ENCODE measurements around the gene CACNA1S. TPM values are rescaled to one million over a fixed set of nuclear protein-coding genes. Genes with fewer than 3 reads are reported as not detected.

CACNA1S gene
- total RNA-seq, 1 experiment from 2014 or later, result 0.24 TPM

DNA sequence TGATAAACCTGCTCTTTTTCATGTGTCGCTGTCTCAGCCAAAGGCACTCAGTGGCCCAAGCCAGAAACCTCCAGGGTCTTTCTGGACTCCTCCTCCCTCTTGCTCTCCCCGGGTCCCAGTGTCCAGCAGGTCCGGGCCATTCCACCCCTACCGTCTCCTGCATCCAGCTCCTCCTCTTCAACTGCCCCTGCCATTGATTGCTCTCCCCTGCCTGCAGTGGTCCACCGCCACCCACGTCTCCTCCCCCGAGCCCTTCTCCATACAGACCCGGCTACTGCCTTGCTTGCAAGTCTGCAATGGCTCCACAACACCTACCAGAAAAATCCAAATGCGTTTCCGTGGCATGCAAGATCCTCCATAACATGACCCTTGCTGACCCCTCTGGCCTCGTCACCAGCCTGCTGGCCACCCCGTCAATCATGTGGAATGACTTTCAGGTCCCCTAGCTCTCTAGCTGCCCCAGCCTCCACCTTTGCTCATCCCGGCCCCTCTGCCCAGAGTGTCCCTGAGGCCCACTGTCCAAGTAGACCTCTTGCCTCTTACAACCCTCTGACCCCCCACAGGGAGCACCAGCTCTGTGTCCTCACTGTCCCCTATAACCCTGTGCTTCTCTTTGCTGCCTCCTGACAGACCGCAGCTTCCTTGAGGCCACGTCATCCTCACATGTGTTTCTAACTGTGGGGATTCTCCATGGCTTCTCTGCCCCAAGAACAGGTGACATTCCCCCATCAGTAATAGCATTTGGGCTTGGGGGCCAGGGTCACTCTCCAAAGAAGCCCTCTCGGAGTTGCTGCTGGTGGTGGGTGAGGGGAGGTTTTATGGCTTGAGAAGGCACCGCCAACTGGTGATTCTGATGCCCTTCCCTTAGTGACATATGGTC lies 15.0 kb downstream of the CACNA1S start:
- Histone ChIP-seq H3K27ac (no peak overlapping the region), H3K27me3 (no peaks in the 10 kb centered on the region), H3K36me3 (no peaks in the 10 kb centered on the region), H3K9me3 (replicated peaks) (no peaks in the 10 kb centered on the region), H3K4me1 (peaks cover 34% of the 10 kb centered on the region), H3K4me3 (no peak overlapping the region)
- DNase-seq, result no peak

DNA sequence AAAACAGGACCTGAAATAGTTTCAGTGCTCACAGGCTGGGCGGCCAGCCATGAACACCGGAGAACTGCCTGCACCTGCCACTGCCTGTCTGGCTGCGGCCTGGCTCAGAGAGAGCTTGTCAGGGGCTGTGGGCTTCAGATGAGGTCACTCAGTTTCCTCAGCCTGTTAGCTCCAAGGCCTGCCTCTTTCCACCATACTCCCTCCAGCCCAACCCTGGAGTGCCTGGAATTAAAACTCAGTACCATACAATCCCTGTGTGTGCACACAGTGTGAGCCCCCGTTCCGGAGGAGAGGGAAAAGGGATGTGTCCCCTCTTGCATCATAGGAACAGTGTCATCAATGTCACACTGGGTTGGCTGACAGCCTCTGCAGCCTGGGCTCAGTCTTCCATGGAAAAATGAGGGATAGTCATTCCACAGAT lies 16.2 kb downstream of the CACNA1S start:
- Histone ChIP-seq H3K27me3 (no peaks in the 10 kb centered on the region), H3K4me3 (no peak overlapping the region), H3K36me3 (no peaks in the 10 kb centered on the region), H3K4me1 (peaks cover 34% of the 10 kb centered on the region), H3K27ac (peak overlapping the region; percentile 77), H3K9me3 (replicated peaks) (no peaks in the 10 kb centered on the region)
- peak; percentile 97 to 98 for DNase-seq

DNA sequence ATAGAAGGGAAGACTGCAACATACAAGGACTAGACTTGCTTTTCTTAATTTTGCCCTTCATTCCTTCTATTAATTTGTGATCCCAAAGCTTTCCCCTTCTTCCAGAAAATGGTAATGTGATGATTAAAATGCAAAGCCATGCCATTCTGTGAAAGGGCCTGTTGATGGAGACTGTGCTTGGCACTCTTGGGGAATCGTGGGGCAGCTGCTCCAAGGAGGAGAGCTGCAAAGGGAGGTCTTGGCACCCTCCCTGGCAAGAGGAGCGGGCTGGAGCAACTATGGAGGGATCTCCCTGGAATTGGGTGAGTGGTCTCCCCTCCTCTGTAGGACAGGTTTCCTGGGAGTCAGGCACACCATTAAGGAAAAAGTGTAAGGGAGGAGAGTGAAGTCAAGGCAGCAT lies 16.6 kb downstream of the CACNA1S start:
- Histone ChIP-seq H3K4me1 (peaks cover 34% of the 10 kb centered on the region), H3K4me3 (no peak overlapping the region), H3K27me3 (no peaks in the 10 kb centered on the region), H3K36me3 (no peaks in the 10 kb centered on the region), H3K27ac (peak overlapping the region; percentile 77), H3K9me3 (replicated peaks) (no peaks in the 10 kb centered on the region)
- no peak for DNase-seq

DNA sequence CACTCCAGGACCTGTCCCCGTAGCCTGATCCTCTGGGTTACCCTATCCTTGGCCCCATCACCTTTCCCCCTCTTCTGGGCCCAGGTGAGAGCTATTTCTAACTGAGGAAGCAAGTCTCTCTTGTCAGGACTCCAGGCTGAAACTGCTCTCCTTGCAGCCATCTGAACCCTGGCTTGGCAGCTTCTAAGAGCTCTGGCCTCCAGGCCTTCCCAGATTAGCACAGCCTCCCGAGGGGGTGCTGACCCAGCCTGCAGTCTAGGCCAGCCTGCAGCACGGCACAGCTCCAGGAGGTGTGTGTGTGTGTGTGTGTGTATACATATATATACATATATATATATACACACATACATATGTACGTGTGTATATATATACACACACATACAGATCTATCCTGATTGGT lies 17.4 kb downstream of the CACNA1S start:
- H3K27ac ChIP-seq, result no peak overlapping the region
- H3K36me3 ChIP-seq, result no peaks in the 10 kb centered on the region
- H3K27me3 ChIP-seq, result no peaks in the 10 kb centered on the region
- no peak overlapping the region for H3K4me3 ChIP-seq
- peaks cover 34% of the 10 kb centered on the region for H3K4me1 ChIP-seq
- no peaks in the 10 kb centered on the region for H3K9me3 ChIP-seq (replicated peaks)
- no peak for DNase-seq

DNA sequence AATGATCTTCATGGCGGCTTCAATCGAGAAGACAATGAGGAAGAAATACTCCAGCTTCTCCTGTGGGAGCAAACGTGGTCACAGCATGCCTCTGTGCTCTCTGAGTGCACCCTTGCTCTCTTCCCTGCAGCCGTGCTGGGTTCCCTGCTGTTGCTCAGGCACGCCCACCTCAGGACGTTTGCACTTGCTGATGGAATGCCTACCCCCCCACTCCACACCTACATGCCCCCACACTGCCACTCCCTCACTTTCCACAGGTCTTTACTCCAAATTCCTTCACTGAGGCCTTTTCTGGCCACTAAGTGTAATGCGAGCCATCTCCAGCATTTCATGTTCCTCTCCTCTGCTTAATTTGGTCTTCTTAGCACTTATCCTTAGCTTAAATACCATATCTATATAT lies 18.3 kb downstream of the CACNA1S start:
- DNase-seq, result no peak
- no peak overlapping the region for H3K4me3 ChIP-seq
- H3K27ac ChIP-seq, result no peak overlapping the region
- H3K36me3 ChIP-seq, result no peaks in the 10 kb centered on the region
- H3K27me3 ChIP-seq, result no peaks in the 10 kb centered on the region
- H3K4me1 ChIP-seq, result peaks cover 37% of the 10 kb centered on the region
- no peaks in the 10 kb centered on the region for H3K9me3 ChIP-seq (replicated peaks)

DNA sequence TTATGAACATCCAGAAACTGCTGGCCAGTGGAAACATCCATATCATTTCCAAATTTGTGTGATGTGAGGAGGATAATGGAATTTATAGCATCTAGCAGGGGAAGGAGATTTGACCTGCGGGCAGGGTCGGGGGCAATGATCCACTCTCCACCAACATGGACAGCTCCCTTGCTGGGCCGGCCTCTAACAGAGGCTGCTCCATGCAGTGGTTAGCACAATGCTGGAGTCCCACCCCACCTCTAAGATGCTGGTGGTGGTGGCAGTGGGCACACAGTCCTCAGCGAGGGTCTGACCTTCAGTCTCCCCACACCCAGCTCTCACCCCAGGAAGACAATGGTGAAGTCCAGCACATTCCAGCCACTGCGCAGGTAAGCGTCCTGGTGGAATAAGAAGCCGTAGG lies 18.7 kb downstream of the CACNA1S start:
- Histone ChIP-seq H3K4me3 (no peak overlapping the region), H3K36me3 (no peaks in the 10 kb centered on the region), H3K4me1 (peaks cover 41% of the 10 kb centered on the region), H3K9me3 (replicated peaks) (no peaks in the 10 kb centered on the region), H3K27ac (no peak overlapping the region), H3K27me3 (no peaks in the 10 kb centered on the region)
- DNase-seq, result no peak

DNA sequence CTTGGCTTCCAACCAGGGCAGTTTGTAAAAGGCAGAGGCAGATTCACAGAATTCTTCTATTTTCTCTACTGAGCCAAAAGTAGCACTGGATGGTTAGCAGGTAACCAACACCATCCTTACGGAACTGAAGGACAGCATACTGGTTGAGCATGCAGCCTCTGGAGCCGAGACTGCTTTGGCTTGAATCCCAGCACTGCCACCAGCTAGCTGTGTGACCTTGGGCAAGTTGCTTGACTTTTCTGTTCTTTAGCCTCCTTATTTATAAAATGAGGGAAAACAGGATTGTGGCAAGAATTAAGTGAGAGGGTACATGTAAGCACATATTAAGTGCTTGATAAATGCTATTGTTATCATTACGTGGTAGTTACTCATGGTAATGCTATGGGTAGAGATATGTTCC lies 19.5 kb downstream of the CACNA1S start:
- Histone ChIP-seq H3K27me3 (no peaks in the 10 kb centered on the region), H3K27ac (no peak overlapping the region), H3K4me3 (no peak overlapping the region), H3K9me3 (replicated peaks) (no peaks in the 10 kb centered on the region), H3K36me3 (no peaks in the 10 kb centered on the region), H3K4me1 (peaks cover 46% of the 10 kb centered on the region)
- no peak for DNase-seq

DNA sequence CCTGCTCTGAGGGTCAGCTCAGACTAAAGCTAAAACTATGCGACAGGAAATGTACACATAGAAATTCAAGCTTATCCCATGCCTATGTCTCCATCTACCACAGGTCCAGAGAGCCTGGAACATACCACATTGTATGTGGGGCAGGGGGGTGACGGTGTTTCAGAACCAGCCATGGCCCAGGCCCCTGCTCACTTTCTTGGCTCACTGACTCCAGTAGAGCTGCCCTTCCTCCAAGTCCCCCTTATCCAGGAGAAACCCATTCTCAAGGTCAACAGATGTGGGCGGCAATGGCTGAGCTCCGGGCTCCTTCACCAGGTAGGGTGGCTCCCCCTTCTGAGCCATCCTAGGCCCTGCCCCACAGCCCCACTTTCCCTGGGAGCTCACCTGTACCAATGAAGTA lies 21.0 kb downstream of the CACNA1S start:
- no peak for DNase-seq
- no peak overlapping the region for H3K27ac ChIP-seq
- no peaks in the 10 kb centered on the region for H3K9me3 ChIP-seq (replicated peaks)
- peaks cover 35% of the 10 kb centered on the region for H3K4me1 ChIP-seq
- H3K4me3 ChIP-seq, result no peak overlapping the region
- no peaks in the 10 kb centered on the region for H3K36me3 ChIP-seq
- no peaks in the 10 kb centered on the region for H3K27me3 ChIP-seq

DNA sequence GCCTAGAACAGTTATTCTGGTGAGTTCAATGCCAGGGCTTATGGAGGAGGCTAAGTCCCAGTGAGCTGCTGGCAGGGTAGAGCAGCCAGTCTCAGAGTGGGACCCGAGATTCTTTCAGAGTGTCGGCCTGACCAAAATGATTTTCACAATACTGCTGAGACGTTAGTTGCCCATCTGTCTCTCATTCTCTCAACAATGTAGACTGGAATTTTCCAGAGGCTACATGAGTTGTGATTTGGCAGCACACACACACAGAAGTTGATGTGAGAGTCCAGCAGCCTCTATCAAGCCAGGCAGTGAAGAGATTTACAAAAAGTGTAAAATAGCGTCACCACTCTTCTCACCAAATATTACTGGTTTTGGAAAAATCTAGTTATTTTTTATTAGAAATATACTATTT lies 21.7 kb downstream of the CACNA1S start:
- H3K27me3 ChIP-seq, result no peaks in the 10 kb centered on the region

DNA sequence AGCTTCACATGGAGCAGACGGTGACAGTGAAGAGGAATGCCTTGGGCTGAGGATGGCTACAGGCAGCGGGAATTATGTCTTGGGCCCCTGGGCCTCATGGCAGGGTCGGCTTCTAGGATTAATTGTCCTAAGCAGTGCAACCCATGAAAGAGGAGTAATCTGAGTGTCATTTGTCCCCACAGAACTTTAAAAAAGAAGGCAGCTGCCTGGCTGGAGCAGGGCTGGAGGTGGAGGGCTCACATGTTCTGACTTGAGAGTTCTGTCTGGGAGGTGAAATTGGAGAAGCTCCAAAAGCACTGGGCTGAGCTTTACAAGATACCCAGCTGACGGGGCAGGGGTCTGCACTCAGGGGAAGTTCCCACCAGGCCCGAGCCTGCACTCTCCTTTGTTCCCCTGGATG lies 22.6 kb downstream of the CACNA1S start:
- peaks cover 22% of the 10 kb centered on the region for H3K4me1 ChIP-seq
- no peaks in the 10 kb centered on the region for H3K36me3 ChIP-seq
- peak; percentile 57 to 72 for DNase-seq
- H3K27ac ChIP-seq, result no peak overlapping the region
- no peak overlapping the region for H3K4me3 ChIP-seq
- no peaks in the 10 kb centered on the region for H3K27me3 ChIP-seq
- H3K9me3 ChIP-seq (replicated peaks), result no peaks in the 10 kb centered on the region

More for the DNA sequence above, 21.7 kb downstream of the CACNA1S start:
- Histone ChIP-seq H3K4me3 (no peak overlapping the region), H3K27ac (no peak overlapping the region), H3K36me3 (no peaks in the 10 kb centered on the region), H3K9me3 (replicated peaks) (no peaks in the 10 kb centered on the region), H3K4me1 (peaks cover 30% of the 10 kb centered on the region)
- no peak for DNase-seq

DNA sequence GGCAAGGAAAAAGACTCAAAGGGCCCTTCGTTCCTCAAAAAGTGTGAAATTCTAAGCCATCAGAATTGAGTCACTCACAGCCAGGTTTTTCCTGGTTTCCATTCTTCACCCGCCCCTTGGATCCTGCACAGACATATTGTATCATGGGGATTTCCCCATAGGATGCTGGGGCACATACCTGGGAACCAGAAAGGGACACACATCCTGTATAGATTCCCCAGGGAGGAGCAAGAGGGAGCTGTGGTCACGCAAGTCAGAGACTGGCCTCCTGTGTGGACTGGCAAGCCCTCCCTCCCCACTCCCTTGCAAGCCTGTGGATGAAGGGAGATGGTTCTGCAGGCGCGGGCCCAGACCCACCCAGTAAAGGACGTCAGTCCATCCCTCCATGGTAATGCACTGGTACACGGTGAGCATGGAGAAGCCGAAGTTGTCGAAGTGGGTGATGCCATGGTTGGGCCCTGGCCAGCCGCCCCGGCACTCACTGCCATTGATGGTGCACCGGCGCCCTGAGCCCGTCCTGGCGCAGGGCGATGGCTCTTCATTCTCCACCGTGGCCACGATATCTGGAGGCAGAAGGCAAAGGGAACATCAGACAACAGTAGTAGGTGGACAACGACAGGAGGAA lies 23.2 kb downstream of the CACNA1S start:
- DNase-seq, result no peak
- Histone ChIP-seq H3K4me3 (no peak overlapping the region), H3K27me3 (no peaks in the 10 kb centered on the region), H3K36me3 (no peaks in the 10 kb centered on the region), H3K9me3 (replicated peaks) (no peaks in the 10 kb centered on the region), H3K27ac (no peak overlapping the region), H3K4me1 (peaks cover 21% of the 10 kb centered on the region)

DNA sequence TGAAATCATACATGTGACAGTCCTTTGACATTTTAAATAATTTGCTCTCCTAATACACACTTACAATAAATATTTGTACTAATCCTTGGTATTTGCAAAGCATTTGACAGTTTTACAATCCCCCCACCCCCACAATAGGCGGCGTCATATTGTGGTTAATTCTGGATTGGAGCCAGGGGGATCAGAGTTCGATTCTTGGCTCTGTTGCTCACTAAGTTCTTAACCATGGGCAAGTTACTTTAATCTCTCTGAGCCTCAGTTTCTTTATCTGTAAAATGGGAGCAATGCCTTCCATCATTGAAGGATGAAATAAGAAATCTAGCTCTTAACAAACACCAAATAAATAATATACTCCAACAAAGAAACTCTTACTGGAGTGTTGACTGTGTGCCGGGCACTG lies 23.8 kb downstream of the CACNA1S start:
- Histone ChIP-seq H3K27me3 (no peaks in the 10 kb centered on the region), H3K4me1 (peaks cover 21% of the 10 kb centered on the region), H3K9me3 (replicated peaks) (no peaks in the 10 kb centered on the region), H3K4me3 (no peak overlapping the region), H3K27ac (no peak overlapping the region), H3K36me3 (no peaks in the 10 kb centered on the region)
- DNase-seq, result no peak

DNA sequence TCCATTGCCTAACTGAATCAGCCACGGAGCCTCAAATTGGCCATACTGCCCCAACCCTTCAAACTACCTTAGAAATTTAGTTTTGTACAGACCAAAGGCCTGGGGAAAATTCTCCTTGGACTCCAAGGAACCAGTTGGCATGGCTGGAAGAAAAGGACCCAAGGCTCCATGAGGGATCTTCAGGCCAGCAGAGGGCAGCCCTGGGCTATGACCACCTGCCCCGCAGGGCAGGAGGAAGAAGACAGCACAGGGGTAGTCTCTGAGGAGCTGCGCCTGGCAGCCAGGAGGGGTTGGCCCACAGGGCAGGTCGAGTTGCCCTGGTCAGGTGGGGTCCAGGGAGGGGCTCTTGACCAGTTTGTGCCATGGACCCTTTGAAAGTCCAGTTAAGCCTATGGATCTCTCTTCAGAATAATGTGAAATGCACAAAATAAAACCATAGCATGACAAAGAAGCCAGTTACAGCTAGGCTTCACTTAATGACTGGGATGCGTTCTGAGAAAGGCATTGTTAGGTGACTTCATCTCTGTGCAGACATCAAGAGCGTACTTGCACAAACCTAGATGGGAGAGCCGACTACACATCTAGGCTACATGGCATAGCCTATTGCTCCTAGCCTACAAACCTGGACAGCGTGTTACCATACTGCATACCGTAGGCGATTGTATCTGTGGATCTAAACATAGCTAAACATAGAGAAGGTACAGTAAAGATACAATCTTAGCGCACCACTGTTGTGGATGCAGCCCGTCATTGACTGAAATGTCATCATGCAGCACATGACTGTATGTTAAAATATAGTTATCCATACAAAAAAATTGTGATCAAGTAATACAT lies 26.1 kb downstream of the CACNA1S start:
- DNase-seq, result peak; percentile 75 to 86
- Histone ChIP-seq H3K4me3 (no peak overlapping the region), H3K9me3 (replicated peaks) (no peaks in the 10 kb centered on the region), H3K27ac (no peak overlapping the region), H3K27me3 (no peaks in the 10 kb centered on the region), H3K4me1 (peaks cover 21% of the 10 kb centered on the region), H3K36me3 (no peaks in the 10 kb centered on the region)

DNA sequence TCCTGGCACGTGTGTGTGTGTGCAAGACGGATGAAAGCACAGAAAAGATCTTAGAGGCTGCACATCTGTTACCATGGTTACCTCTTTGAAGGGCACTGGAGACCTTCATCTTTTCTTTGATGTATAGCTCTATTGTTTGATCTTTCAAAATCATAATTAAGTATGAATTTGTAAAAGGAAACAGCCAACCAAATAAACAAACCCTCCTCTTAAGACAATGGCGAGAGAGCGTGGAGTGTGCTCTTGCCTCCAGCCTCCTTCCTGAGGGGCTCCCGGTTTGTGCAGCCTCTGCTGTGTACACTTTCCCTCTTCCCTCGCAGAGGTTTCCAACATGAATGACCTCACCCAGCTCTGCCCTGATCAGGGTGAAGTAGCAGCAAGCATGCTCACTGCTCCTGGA lies 27.9 kb downstream of the CACNA1S start:
- Histone ChIP-seq H3K36me3 (no peaks in the 10 kb centered on the region), H3K27ac (no peak overlapping the region), H3K4me1 (peaks cover 12% of the 10 kb centered on the region), H3K27me3 (no peaks in the 10 kb centered on the region), H3K4me3 (no peak overlapping the region), H3K9me3 (replicated peaks) (no peaks in the 10 kb centered on the region)
- DNase-seq, result no peak

DNA sequence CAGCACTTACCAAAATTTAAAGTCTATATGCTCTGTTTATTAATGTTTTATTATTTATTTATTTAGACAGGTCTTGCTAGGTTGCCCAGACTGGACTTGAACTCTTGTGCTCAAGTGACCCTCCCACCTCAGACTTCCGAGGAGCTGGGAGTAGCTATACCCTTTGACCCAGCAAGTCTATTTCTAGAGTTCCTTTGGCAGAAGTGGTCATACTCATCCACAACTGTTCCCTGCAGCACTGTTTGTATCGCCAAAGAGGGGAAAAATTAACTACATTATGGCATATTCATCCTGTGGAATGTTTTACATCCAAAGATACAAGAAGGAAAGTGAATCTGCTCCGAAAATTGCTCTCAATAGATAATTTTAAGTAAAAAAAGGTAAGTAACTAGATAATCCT lies 28.5 kb downstream of the CACNA1S start:
- no peak for DNase-seq
- no peak overlapping the region for H3K4me3 ChIP-seq
- H3K9me3 ChIP-seq (replicated peaks), result no peaks in the 10 kb centered on the region
- H3K27ac ChIP-seq, result no peak overlapping the region
- H3K36me3 ChIP-seq, result no peaks in the 10 kb centered on the region
- H3K27me3 ChIP-seq, result no peaks in the 10 kb centered on the region
- peaks cover 7% of the 10 kb centered on the region; the same call in 1 of the 2 replicates for H3K4me1 ChIP-seq
